ENCODE results near the gene THG1L.
A peak's percentile ranks its signal among the peaks of the same experiment; 100 is the strongest.
"Not testable (repeated sequence)": the region's sequence is repeated elsewhere in the genome, so short reads cannot be mapped to it uniquely, and the experiment has no call there.

The THG1L gene

GRCh38 chr5:157703736-157704135 lies 27.5 kb upstream of the THG1L start:
- Histone ChIP-seq H3K4me2 (no peak overlapping the region), H3K4me3 (no peak overlapping the region), H3K27me3 (no peaks in the 10 kb centered on the region), H3K4me1 (no peaks in the 10 kb centered on the region), H3K36me3 (no peaks in the 10 kb centered on the region), H3K9ac (no peak overlapping the region), H4K20me1 (no peaks in the 10 kb centered on the region), H3K9me3 (peaks cover 24% of the 10 kb centered on the region), H3K27ac (no peak overlapping the region)
- no peak for TF ChIP-seq Cebpa-rat (IDR thresholded peaks at IDR 0.05)

- Histone ChIP-seq H3K4me3 (no peak overlapping the region), H3K27me3 (no peaks in the 10 kb centered on the region), H3K27ac (no peak overlapping the region), H3K4me1 (no peaks in the 10 kb centered on the region), H3K9me3 (no peaks in the 10 kb centered on the region), H3K4me2 (no peak overlapping the region), H3K36me3 (no peaks in the 10 kb centered on the region), H3K9ac (no peak overlapping the region), H4K20me1 (no peaks in the 10 kb centered on the region)
- TF ChIP-seq Cebpa-rat (IDR thresholded peaks at IDR 0.05) = no peak
These were observed 22.4 kb upstream of the THG1L start for GRCh38 chr5:157708866-157709265.

GRCh38 chr5:157709346-157709745 lies 21.9 kb upstream of the THG1L start:
- Histone ChIP-seq H4K20me1 (no peaks in the 10 kb centered on the region), H3K9me3 (no peaks in the 10 kb centered on the region), H3K9ac (no peak overlapping the region), H3K27me3 (no peaks in the 10 kb centered on the region), H3K36me3 (no peaks in the 10 kb centered on the region), H3K4me1 (no peaks in the 10 kb centered on the region), H3K4me3 (no peak overlapping the region), H3K27ac (no peak overlapping the region), H3K4me2 (no peak overlapping the region)
- no peak for TF ChIP-seq Cebpa-rat (IDR thresholded peaks at IDR 0.05)

- TF ChIP-seq Cebpa-rat (IDR thresholded peaks at IDR 0.05) = no peak
- Histone ChIP-seq H3K9me3 (no peaks in the 10 kb centered on the region), H3K4me3 (no peak overlapping the region), H3K27ac (no peak overlapping the region), H3K4me1 (no peaks in the 10 kb centered on the region), H3K36me3 (no peaks in the 10 kb centered on the region), H3K27me3 (no peaks in the 10 kb centered on the region), H4K20me1 (no peaks in the 10 kb centered on the region), H3K4me2 (no peak overlapping the region), H3K9ac (no peak overlapping the region)
These were observed 20.8 kb upstream of the THG1L start for GRCh38 chr5:157710431-157710830.

- Histone ChIP-seq H3K9ac (no peak overlapping the region), H3K4me3 (no peak overlapping the region), H3K9me3 (no peaks in the 10 kb centered on the region), H4K20me1 (no peaks in the 10 kb centered on the region), H3K4me2 (no peak overlapping the region), H3K36me3 (no peaks in the 10 kb centered on the region), H3K4me1 (no peaks in the 10 kb centered on the region), H3K27me3 (no peaks in the 10 kb centered on the region), H3K27ac (no peak overlapping the region)
- no peak for TF ChIP-seq Cebpa-rat (IDR thresholded peaks at IDR 0.05)
These were observed 20.3 kb upstream of the THG1L start for GRCh38 chr5:157710882-157711281.

- Histone ChIP-seq H3K4me3 (no peak overlapping the region), H3K27ac (no peak overlapping the region), H4K20me1 (no peaks in the 10 kb centered on the region), H3K9me3 (no peaks in the 10 kb centered on the region), H3K4me2 (no peak overlapping the region), H3K36me3 (no peaks in the 10 kb centered on the region), H3K9ac (no peak overlapping the region), H3K4me1 (peaks cover 22% of the 10 kb centered on the region), H3K27me3 (no peaks in the 10 kb centered on the region)
- TF ChIP-seq Cebpa-rat (IDR thresholded peaks at IDR 0.05) = no peak
These were observed 17.2 kb upstream of the THG1L start for GRCh38 chr5:157713830-157714595.

GRCh38 chr5:157714596-157714864 lies 16.7 kb upstream of the THG1L start:
- Histone ChIP-seq H3K9ac (no peak overlapping the region), H3K4me2 (no peak overlapping the region), H4K20me1 (no peaks in the 10 kb centered on the region), H3K9me3 (no peaks in the 10 kb centered on the region), H3K36me3 (no peaks in the 10 kb centered on the region), H3K4me3 (no peak overlapping the region), H3K4me1 (peaks cover 22% of the 10 kb centered on the region), H3K27ac (no peak overlapping the region), H3K27me3 (no peaks in the 10 kb centered on the region)
- no peak for TF ChIP-seq Cebpa-rat (IDR thresholded peaks at IDR 0.05)

- no peak for TF ChIP-seq Cebpa-rat (IDR thresholded peaks at IDR 0.05)
- H3K27me3 ChIP-seq = no peaks in the 10 kb centered on the region
- H3K36me3 ChIP-seq = no peaks in the 10 kb centered on the region
- H3K9ac ChIP-seq = no peak overlapping the region
- no peaks in the 10 kb centered on the region for H3K9me3 ChIP-seq
- peaks cover 22% of the 10 kb centered on the region for H3K4me1 ChIP-seq
- no peak overlapping the region for H3K27ac ChIP-seq
- H3K4me3 ChIP-seq = no peak overlapping the region
- H3K4me2 ChIP-seq = peak overlapping the region; percentile 4
- no peaks in the 10 kb centered on the region for H4K20me1 ChIP-seq
These were observed 12.7 kb upstream of the THG1L start for GRCh38 chr5:157718519-157718918.

- TF ChIP-seq Cebpa-rat (IDR thresholded peaks at IDR 0.05) = no peak
- Histone ChIP-seq H3K4me1 (peaks cover 22% of the 10 kb centered on the region), H3K9ac (no peak overlapping the region), H3K9me3 (no peaks in the 10 kb centered on the region), H3K4me2 (no peak overlapping the region), H3K27ac (no peak overlapping the region), H4K20me1 (no peaks in the 10 kb centered on the region), H3K4me3 (no peak overlapping the region), H3K36me3 (no peaks in the 10 kb centered on the region), H3K27me3 (no peaks in the 10 kb centered on the region)
These were observed 12.0 kb upstream of the THG1L start for GRCh38 chr5:157719245-157719644.

GRCh38 chr5:157721159-157721558 lies 10.1 kb upstream of the THG1L start:
- TF ChIP-seq Cebpa-rat (IDR thresholded peaks at IDR 0.05) = no peak
- H3K9me3 ChIP-seq = no peaks in the 10 kb centered on the region
- no peak overlapping the region for H3K9ac ChIP-seq
- no peak overlapping the region for H3K4me2 ChIP-seq
- no peak overlapping the region for H3K27ac ChIP-seq
- no peaks in the 10 kb centered on the region for H4K20me1 ChIP-seq
- H3K4me1 ChIP-seq = peaks cover 27% of the 10 kb centered on the region
- no peak overlapping the region for H3K4me3 ChIP-seq
- H3K27me3 ChIP-seq = no peaks in the 10 kb centered on the region
- H3K36me3 ChIP-seq = no peaks in the 10 kb centered on the region

GRCh38 chr5:157722895-157723294 lies 8.3 kb upstream of the THG1L start:
- not testable (repeated sequence) for H3K36me3 ChIP-seq, H3K4me2 ChIP-seq, H3K27ac ChIP-seq, H3K27me3 ChIP-seq, H4K20me1 ChIP-seq, H3K9me3 ChIP-seq, H3K4me3 ChIP-seq, H3K9ac ChIP-seq
- peaks cover 16% of the 10 kb centered on the region for H3K4me1 ChIP-seq

GRCh38 chr5:157726607-157727006 lies 4.6 kb upstream of the THG1L start:
- H3K27ac ChIP-seq, H3K9me3 ChIP-seq, H3K4me2 ChIP-seq, H3K4me3 ChIP-seq, H3K9ac ChIP-seq, H3K36me3 ChIP-seq, H3K27me3 ChIP-seq, H4K20me1 ChIP-seq: not testable (repeated sequence)
- peaks cover 16% of the 10 kb centered on the region; the same call in 1 of the 2 replicates for H3K4me1 ChIP-seq

GRCh38 chr5:157727858-157728257 lies 3.4 kb upstream of the THG1L start:
- not testable (repeated sequence) for H3K36me3 ChIP-seq, H3K4me2 ChIP-seq, H3K4me3 ChIP-seq, H3K27ac ChIP-seq, H4K20me1 ChIP-seq, H3K9ac ChIP-seq, H3K9me3 ChIP-seq, H3K27me3 ChIP-seq
- H3K4me1 ChIP-seq = peaks cover 22% of the 10 kb centered on the region; the same call in 1 of the 2 replicates
